Endothelial cell of umbilical vein (primary cell): ENCODE data around the gene ZNF652. TPM values are rescaled to one million over a fixed set of nuclear protein-coding genes. Genes with fewer than 3 reads are reported as not detected.

Experiments used
- BruUV-seq: library from RNA; stranded (reverse); fragments of 400-500 nt; replicated peaks from 2 replicates; lab custom pipeline; 2021; lab: Mats Ljungman, UMichigan
- CTCF ChIA-PET: fragments of 300-600, 350-600 bp; sonication (Branson Sonifier 250); formaldehyde crosslinking; loops from one replicate; lab custom pipeline; 2021; ENCODE audit warnings: antibody characterized with exemption, inconsistent platforms; lab: Charles Lee
- POLR2A ChIA-PET: fragments of 300-600, 350-600 bp; sonication (Branson Sonifier 250); formaldehyde crosslinking; loops from one replicate; lab custom pipeline; 2021; ENCODE audit warnings: antibody characterized with exemption, inconsistent platforms; lab: Charles Lee
- DNase-seq: peaks from one replicate; pipeline ENCODE4 v3.0.0-alpha.2; 2011; ENCODE audit warnings: low read depth, low spot score
- FAIRE-seq: peaks from 2 replicates; lab custom pipeline; 2011; peaks lifted over from hg19 to GRCh38; lab: Jason Lieb, UNC
- H2AFZ ChIP-seq: 2 replicates; pipeline ENCODE4 v1.6.0; 2012; ENCODE audit warnings: low read depth, low read length, control low read depth, inconsistent platforms
- H3K27ac ChIP-seq: 2 replicates; pipeline ENCODE4 v1.5.1; 2011; ENCODE audit warnings: low read depth, mild to moderate bottlenecking, control low read depth, low read length, moderate library complexity; ENCODE audit not compliant: insufficient read depth
- H3K27me3 ChIP-seq, 2 experiments: 2 replicates each; pipeline versions ENCODE4 v1.6.0 to v1.6.1; 2011; ENCODE audit warnings: low read length in 2 of 2, mixed read lengths in 1 of 2; ENCODE audit not compliant: control insufficient read depth in 2 of 2, insufficient read depth in 2 of 2
- H3K36me3 ChIP-seq, 2 experiments: 2 replicates in 1 of 2; 3 replicates in 1 of 2; pipeline ENCODE4 v1.5.1; 2011; ENCODE audit warnings: low read length in 2 of 2, mild to moderate bottlenecking in 1 of 2, moderate library complexity in 1 of 2; ENCODE audit not compliant: control insufficient read depth in 2 of 2, insufficient read depth in 2 of 2; ENCODE audit errors: extremely low read depth in 1 of 2
- H3K4me1 ChIP-seq: 3 replicates; pipeline ENCODE4 v1.5.1; 2011; ENCODE audit warnings: mild to moderate bottlenecking, low read length; ENCODE audit not compliant: control insufficient read depth, insufficient read depth; ENCODE audit errors: extremely low read depth
- H3K4me2 ChIP-seq: 2 replicates; pipeline ENCODE4 v1.6.1; 2011; ENCODE audit warnings: low read length, control low read depth, mixed read lengths; ENCODE audit not compliant: insufficient read depth
- H3K4me3 ChIP-seq, 3 experiments: fragments of 200-600 bp in 1 of 3; sonication (generic), shearing (Covaris generic) in 1 of 3; replicated peaks in 1 of 3; 2 replicates each; pipeline ENCODE4 v1.5.1; 2011 to 2016; ENCODE audit warnings: control low read depth in 3 of 3, low read length in 3 of 3, mild to moderate bottlenecking in 2 of 3, inconsistent platforms in 1 of 3, low read depth in 1 of 3, moderate library complexity in 1 of 3; ENCODE audit not compliant: insufficient read depth in 1 of 3
- H3K79me2 ChIP-seq: 2 replicates; pipeline ENCODE4 v1.6.0; 2012; ENCODE audit warnings: low read length, inconsistent platforms; ENCODE audit not compliant: control insufficient read depth, insufficient read depth
- H3K9ac ChIP-seq: replicated peaks from 2 replicates; pipeline ENCODE3; 2011; ENCODE audit warnings: low read length, control low read depth; ENCODE audit not compliant: insufficient read depth; ENCODE audit errors: extremely low read depth
- H3K9me1 ChIP-seq: replicated peaks from 3 replicates; pipeline ENCODE4 v1.6.0; 2011; ENCODE audit warnings: mild to moderate bottlenecking, low read length; ENCODE audit not compliant: control insufficient read depth, insufficient read depth; ENCODE audit errors: extremely low read depth
- H3K9me3 ChIP-seq: replicated peaks from 2 replicates; pipeline ENCODE4 v1.5.1; 2012; ENCODE audit warnings: low read length, inconsistent platforms; ENCODE audit not compliant: control insufficient read depth, insufficient read depth
- H4K20me1 ChIP-seq: replicated peaks from 2 replicates; pipeline ENCODE3; 2011; ENCODE audit warnings: mild to moderate bottlenecking, low read length; ENCODE audit not compliant: control insufficient read depth, insufficient read depth; ENCODE audit errors: extremely low read depth
- EZH2 ChIP-seq: IDR thresholded peaks from 2 replicates; pipeline ENCODE4 v1.6.1; 2012; ENCODE audit warnings: borderline replicate concordance, low read depth, mild to moderate bottlenecking, moderate library complexity, low read length, inconsistent platforms; ENCODE audit not compliant: severe bottlenecking
- FOS ChIP-seq: IDR thresholded peaks from 2 replicates; pipeline ENCODE4 v1.6.1; 2011; ENCODE audit warnings: mild to moderate bottlenecking, low read length, moderate library complexity, borderline replicate concordance; ENCODE audit not compliant: insufficient read depth
- GATA2 ChIP-seq: IDR thresholded peaks from 2 replicates; pipeline ENCODE4 v1.7.0; 2011; ENCODE audit warnings: low read depth, mild to moderate bottlenecking, moderate library complexity, mixed read lengths, low read length; ENCODE audit not compliant: insufficient read length, insufficient read depth
- JUN ChIP-seq: IDR thresholded peaks from 2 replicates; pipeline ENCODE4 v1.6.1; 2011; ENCODE audit warnings: borderline replicate concordance, low read depth; ENCODE audit not compliant: insufficient read length, insufficient read depth
- MYC ChIP-seq: IDR thresholded peaks from one replicate; pipeline ENCODE4 v1.6.1; 2011; ENCODE audit warnings: mild to moderate bottlenecking, low read depth, low read length
- POLR2A ChIP-seq: IDR thresholded peaks from 2 replicates; pipeline ENCODE4 v1.6.1; 2012; ENCODE audit warnings: low read depth, mild to moderate bottlenecking, control low read depth, low read length
- POLR2AphosphoS5 ChIP-seq: IDR thresholded peaks from 2 replicates; pipeline ENCODE4 v1.6.1; 2012; ENCODE audit warnings: low read depth, mild to moderate bottlenecking, control low read depth, low read length, moderate library complexity; ENCODE audit not compliant: insufficient read depth
- dilution Hi-C: fragments of 300-500 bp; cut with MboI; formaldehyde crosslinking; loops from one replicate; pipeline ENCODE4 v1.15.0; 2019; ENCODE audit warnings: low sequenced_read_pairs; ENCODE audit not compliant: extremely low pct_ligation_motif_present
- intact Hi-C: fragments of 100-400 bp; cut with micrococcal nuclease; formaldehyde crosslinking; loops from one replicate; pipeline ENCODE4 v1.10.0; 2022
- polyA plus RNA-seq, 4 experiments: library from polyadenylated mRNA; depleted of rRNA in 3 of 4; stranded (reverse) in 3 of 4; unstranded in 1 of 4; fragments of >200 nt; gene quantifications; 2 replicates each; pipeline versions ENCODE4 v1.2.1 to v1.2.3, GENCODE V29; 2011 to 2012; ENCODE audit warnings: missing spikeins in 1 of 4
- total RNA-seq: library from RNA; stranded (reverse); gene quantifications from 2 replicates; pipeline ENCODE4 v1.2.3, GENCODE V29; 2021
- TF ChIP-seq, protein P1 (sequence below), 2 donors: IDR thresholded peaks; 1 replicate in 1 of 2; 2 replicates in 1 of 2; pipeline ENCODE4 v1.5.1; 2011; ENCODE audit warnings: low read length in 2 of 2, mild to moderate bottlenecking in 2 of 2, moderate library complexity in 2 of 2, control low read depth in 1 of 2, inconsistent platforms in 1 of 2, low read depth in 1 of 2; ENCODE audit not compliant: insufficient read depth in 1 of 2; ENCODE audit errors: extremely low read depth in 1 of 2
- TF ChIP-seq, protein P2 (sequence below): IDR thresholded peaks from 2 replicates; pipeline ENCODE4 v1.6.1; 2011; ENCODE audit not compliant: insufficient read depth, insufficient read length

The ZNF652 gene
- total and polyA plus RNA-seq, 2 donors (not counting 3 experiments of a cell fraction or from before 2014, with no cell fraction given) = 6.1 to 18.6 TPM

DNA sequence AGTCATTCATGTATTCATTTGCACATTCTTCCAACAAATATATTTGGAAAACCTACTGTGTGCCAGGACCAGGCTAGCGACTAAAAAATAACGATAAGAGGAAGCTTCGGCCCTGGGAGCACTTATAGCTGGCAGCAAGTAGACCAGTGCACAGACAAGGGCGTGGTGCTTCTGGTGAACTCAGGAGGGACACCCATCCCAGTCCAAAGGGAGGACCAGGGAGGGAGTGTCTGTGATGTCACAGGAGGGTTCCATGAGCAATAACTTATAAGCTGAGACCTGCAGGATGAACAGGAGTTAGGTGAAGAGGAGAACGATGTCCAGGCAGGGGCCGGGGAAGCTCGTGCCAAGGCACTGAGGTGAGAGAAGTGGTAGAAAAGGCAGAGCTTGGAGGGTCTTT, 114.1 kb downstream of the ZNF652 start:
- Histone ChIP-seq H3K4me1 (no peaks in the 10 kb centered on the region), H2AFZ (no peak overlapping the region), H3K4me2 (no peak overlapping the region), H3K9ac (no peak overlapping the region), H3K27me3 (no peaks in the 10 kb centered on the region), H3K4me3 (no peak overlapping the region), H3K27ac (no peak overlapping the region), H3K79me2 (no peaks in the 10 kb centered on the region), H3K9me3 (no peaks in the 10 kb centered on the region), H3K36me3 (no peaks in the 10 kb centered on the region), H4K20me1 (no peaks in the 10 kb centered on the region), H3K9me1 (no peaks in the 10 kb centered on the region)
- ChIA-PET CTCF (interaction anchor here (0.9 to 1.8 kb wide), 4 partner anchors 10 to 67 kb away, joined by 3 to 6 read pairs (median 4); no protein-coding TSS in a partner anchor), POLR2A (no interaction called here)
- dilution Hi-C loops = no loop called here
- intact Hi-C loops = no loop called here
- DNase-seq (no peak), FAIRE-seq (no peak)
- BruUV-seq = no TSS peak
- TF ChIP-seq, protein P1, sequence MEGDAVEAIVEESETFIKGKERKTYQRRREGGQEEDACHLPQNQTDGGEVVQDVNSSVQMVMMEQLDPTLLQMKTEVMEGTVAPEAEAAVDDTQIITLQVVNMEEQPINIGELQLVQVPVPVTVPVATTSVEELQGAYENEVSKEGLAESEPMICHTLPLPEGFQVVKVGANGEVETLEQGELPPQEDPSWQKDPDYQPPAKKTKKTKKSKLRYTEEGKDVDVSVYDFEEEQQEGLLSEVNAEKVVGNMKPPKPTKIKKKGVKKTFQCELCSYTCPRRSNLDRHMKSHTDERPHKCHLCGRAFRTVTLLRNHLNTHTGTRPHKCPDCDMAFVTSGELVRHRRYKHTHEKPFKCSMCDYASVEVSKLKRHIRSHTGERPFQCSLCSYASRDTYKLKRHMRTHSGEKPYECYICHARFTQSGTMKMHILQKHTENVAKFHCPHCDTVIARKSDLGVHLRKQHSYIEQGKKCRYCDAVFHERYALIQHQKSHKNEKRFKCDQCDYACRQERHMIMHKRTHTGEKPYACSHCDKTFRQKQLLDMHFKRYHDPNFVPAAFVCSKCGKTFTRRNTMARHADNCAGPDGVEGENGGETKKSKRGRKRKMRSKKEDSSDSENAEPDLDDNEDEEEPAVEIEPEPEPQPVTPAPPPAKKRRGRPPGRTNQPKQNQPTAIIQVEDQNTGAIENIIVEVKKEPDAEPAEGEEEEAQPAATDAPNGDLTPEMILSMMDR (IDR thresholded peaks at IDR 0.05; ENCODE audit: extremely low read depth in 1 of 2, insufficient read depth in 1 of 2, low read depth in 1 of 2, low read length in 2 of 2) = no peak
- no peak for TF ChIP-seq EZH2
- TF ChIP-seq JUN = no peak
- no peak for TF ChIP-seq FOS
- no peak for TF ChIP-seq POLR2A
- no peak for TF ChIP-seq GATA2
- no peak for TF ChIP-seq MYC
- TF ChIP-seq POLR2AphosphoS5 = no peak
- TF ChIP-seq, protein P2, sequence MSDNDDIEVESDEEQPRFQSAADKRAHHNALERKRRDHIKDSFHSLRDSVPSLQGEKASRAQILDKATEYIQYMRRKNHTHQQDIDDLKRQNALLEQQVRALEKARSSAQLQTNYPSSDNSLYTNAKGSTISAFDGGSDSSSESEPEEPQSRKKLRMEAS = no peak
